GM12878 (cell line): ENCODE results near the gene IL1RAP. TPM values are rescaled to one million over a fixed set of nuclear protein-coding genes. Genes with fewer than 3 reads are reported as not detected.

Source experiments
- ATAC-seq: fragments of 200-7000 bp; cut with Tn5 transposase; 3 replicates; pipeline ENCODE4 v1.9.1; 2020; ENCODE audit warnings: mild to moderate bottlenecking, moderate library complexity
- BruUV-seq: library from RNA; stranded (reverse); fragments of 400-500 nt; replicated peaks from 2 replicates; lab custom pipeline; 2021; lab: Mats Ljungman, UMichigan
- CTCF ChIA-PET: fragments of 300-600 bp; sonication (Branson Sonifier 250); formaldehyde crosslinking; extraction: SDS; loops from one replicate; lab custom pipeline; 2021; ENCODE audit warnings: inconsistent platforms; lab: Yijun Ruan, JAX
- POLR2A ChIA-PET: fragments of 350-600 bp; formaldehyde crosslinking; extraction: SDS; loops from one replicate; lab custom pipeline; 2021; ENCODE audit warnings: inconsistent platforms; lab: Charles Lee
- RAD21 ChIA-PET: fragments of 300-600 bp; sonication (Branson Sonifier 250); formaldehyde crosslinking; loops from one replicate; lab custom pipeline; 2023; ENCODE audit warnings: antibody characterized with exemption; ENCODE audit not compliant: unreplicated experiment; lab: Charles Lee
- SMC1A ChIA-PET: fragments of 300-600 bp; sonication (Branson Sonifier 250); formaldehyde crosslinking; loops from one replicate; lab custom pipeline; 2023; ENCODE audit not compliant: unreplicated experiment, uncharacterized antibody; lab: Charles Lee
- DNase-seq: peaks from one replicate; pipeline ENCODE4 v3.0.0-alpha.2; 2011; ENCODE audit warnings: low read depth, low spot score
- FAIRE-seq: peaks from 3 replicates; lab custom pipeline; 2011; peaks lifted over from hg19 to GRCh38; lab: Jason Lieb, UNC
- H2AFZ ChIP-seq: 2 replicates; pipeline ENCODE4 v1.6.0; 2011; ENCODE audit warnings: low read depth, low read length, control low read depth; ENCODE audit not compliant: control insufficient read depth
- H3K27ac ChIP-seq: 2 replicates; pipeline ENCODE4 v1.5.1; 2011; ENCODE audit warnings: control low read depth; ENCODE audit not compliant: control insufficient read depth, insufficient read depth
- H3K27me3 ChIP-seq, 2 experiments: replicated peaks in 1 of 2; 2 replicates each; pipeline versions ENCODE4 v1.6.0 to v1.6.1; 2011; ENCODE audit warnings: low read length in 1 of 2; ENCODE audit not compliant: control insufficient read depth in 2 of 2, insufficient read depth in 2 of 2
- H3K36me3 ChIP-seq, 2 experiments: 2 replicates each; pipeline ENCODE4 v1.5.1; 2011; ENCODE audit warnings: low read length in 1 of 2; ENCODE audit not compliant: control insufficient read depth in 2 of 2, insufficient read depth in 2 of 2
- H3K4me1 ChIP-seq: 2 replicates; pipeline ENCODE4 v1.6.1; 2011; ENCODE audit warnings: mild to moderate bottlenecking, low read length, moderate library complexity, mixed read lengths; ENCODE audit not compliant: control insufficient read depth, insufficient read depth
- H3K4me2 ChIP-seq: 2 replicates; pipeline ENCODE4 v1.6.0; 2011; ENCODE audit warnings: control low read depth; ENCODE audit not compliant: control insufficient read depth, insufficient read depth
- H3K4me3 ChIP-seq: fragments of 200-600 bp; sonication (generic); 2 replicates; pipeline ENCODE4 v1.5.1; 2016
- H3K79me2 ChIP-seq: 2 replicates; pipeline ENCODE4 v1.6.0; 2011; ENCODE audit warnings: low read length; ENCODE audit not compliant: control insufficient read depth, insufficient read depth
- H3K9ac ChIP-seq: 2 replicates; pipeline ENCODE4 v1.8.0; 2011; ENCODE audit warnings: low read length, control low read depth, mixed read lengths; ENCODE audit not compliant: control insufficient read depth, insufficient read depth
- H3K9me3 ChIP-seq: replicated peaks from 3 replicates; pipeline ENCODE4 v1.5.1; 2011; ENCODE audit warnings: mild to moderate bottlenecking, low read length; ENCODE audit not compliant: control insufficient read depth, insufficient read depth
- H4K20me1 ChIP-seq: 2 replicates; pipeline ENCODE4 v1.6.0; 2011; ENCODE audit not compliant: control insufficient read depth, insufficient read depth
- ESRRA ChIP-seq: IDR thresholded peaks from 2 replicates; pipeline ENCODE4 v1.6.1; 2012; ENCODE audit warnings: mild to moderate bottlenecking, low read length, improper control_type of control experiment
- FOXM1 ChIP-seq: IDR thresholded peaks from 2 replicates; pipeline ENCODE4 v1.6.1; 2012; ENCODE audit warnings: low read depth, mild to moderate bottlenecking, inconsistent platforms, low read length, moderate library complexity
- NFYA ChIP-seq: IDR thresholded peaks from 2 replicates; pipeline ENCODE4 v1.6.1; 2011; ENCODE audit warnings: low read depth, mild to moderate bottlenecking, low read length, improper control_type of control experiment, borderline replicate concordance
- NR2F1 ChIP-seq: fragments of 450-650 bp; conservative IDR thresholded peaks from 2 replicates; pipeline ENCODE4 v1.6.1; 2017; ENCODE audit warnings: mild to moderate bottlenecking
- POLR2A ChIP-seq: IDR thresholded peaks from 2 replicates; pipeline ENCODE4 v1.6.1; 2011; ENCODE audit warnings: low read depth, mild to moderate bottlenecking, low read length
- WGBS: methylation state at CpG from one replicate; pipeline ENCODE4 v1.1.6; 2016; ENCODE audit warnings: low lambda C conversion rate; ENCODE audit not compliant: insufficient replicate concordance, insufficient coverage; ENCODE audit errors: missing lambda C conversion rate; 5-methylcytosine and 5-hydroxymethylcytosine counted together
- in situ Hi-C: fragments of 300-500 bp; cut with MboI; formaldehyde crosslinking; loops from 9 replicates; pipeline ENCODE4 v1.14.3; 2018; ENCODE audit warnings: mixed read lengths
- intact Hi-C: fragments of 100-400 bp; cut with micrococcal nuclease; formaldehyde crosslinking; loops from one replicate; pipeline ENCODE4 v1.14.2; 2022; ENCODE audit not compliant: unreplicated experiment
- polyA plus RNA-seq, 11 experiments: library from polyadenylated mRNA; depleted of rRNA in 4 of 11; unstranded in 6 of 11; stranded (reverse) in 5 of 11; fragments of >200 nt; fragmentation: Nextera tagmentation in 4 of 11; fragmentation: Illumina TruSeq in 1 of 11; extraction: Ambion mirVana in 4 of 11; extraction: Trizol in 1 of 11; gene quantifications; 1 replicate in 1 of 11; 2 replicates in 10 of 11; pipeline versions ENCODE4 v1.2.1 to v1.2.3, GENCODE V29; 2011 to 2016; ENCODE audit warnings: inconsistent platforms in 2 of 11, missing spikeins in 2 of 11, low read depth in 1 of 11
- total RNA-seq, 4 experiments: library from RNA; depleted of rRNA in 3 of 4; stranded (reverse); fragments of >200 nt in 3 of 4; fragmentation: Illumina TruSeq in 1 of 4; extraction: Trizol in 1 of 4; gene quantifications; 2 replicates each; pipeline versions ENCODE4 v1.2.1 to v1.2.3, GENCODE V29; 2013 to 2021
- TF ChIP-seq, protein P1 (sequence below): IDR thresholded peaks from 2 replicates; pipeline ENCODE4 v1.6.1; 2012; ENCODE audit warnings: low read length, inconsistent platforms
- TF ChIP-seq, protein P2 (sequence below): IDR thresholded peaks from 2 replicates; pipeline ENCODE4 v1.6.1; 2012; ENCODE audit warnings: low read depth, low read length, improper control_type of control experiment
- TF ChIP-seq, protein P3 (sequence below): fragments of 450-650 bp; IDR thresholded peaks from 2 replicates; pipeline ENCODE4 v1.6.1; 2017; ENCODE audit warnings: borderline replicate concordance
- TF ChIP-seq, protein P4 (sequence below): fragments of 450-650 bp; IDR thresholded peaks from 2 replicates; pipeline ENCODE4 v1.6.1; 2016; ENCODE audit warnings: mild to moderate bottlenecking
- TF ChIP-seq, protein P5 (sequence below): fragments of 150-350 bp; IDR thresholded peaks from 2 replicates; pipeline ENCODE4 v1.6.1; 2016; ENCODE audit warnings: low read depth, low read length

IL1RAP gene
- total and polyA plus RNA-seq, 10 of the 15 experiments (the other 5 are each of a cell fraction or from before 2014, with no cell fraction given), result 0.17 to 1.0 (median 0.44) TPM; not detected in 1

DNA sequence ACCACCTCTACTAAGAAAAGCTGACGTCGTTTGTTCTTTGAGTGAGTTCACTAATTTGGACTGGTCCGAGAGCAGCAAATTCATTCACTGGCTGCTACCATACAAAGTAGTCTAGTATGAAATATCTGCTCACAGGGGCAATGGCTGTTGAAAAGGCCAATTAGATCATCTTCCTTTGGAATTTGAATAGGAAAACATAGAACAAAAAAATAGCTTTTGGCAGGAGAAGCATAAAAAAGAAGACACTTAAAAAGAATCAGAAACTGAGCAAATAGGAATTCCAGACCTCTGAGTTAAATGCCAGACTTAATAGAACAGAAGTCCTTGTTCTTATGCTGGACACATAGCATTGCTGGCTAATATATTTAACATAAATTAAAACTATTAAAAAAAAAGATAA, 159.3 kb downstream of the IL1RAP start (continued):
- TF ChIP-seq, protein P1, sequence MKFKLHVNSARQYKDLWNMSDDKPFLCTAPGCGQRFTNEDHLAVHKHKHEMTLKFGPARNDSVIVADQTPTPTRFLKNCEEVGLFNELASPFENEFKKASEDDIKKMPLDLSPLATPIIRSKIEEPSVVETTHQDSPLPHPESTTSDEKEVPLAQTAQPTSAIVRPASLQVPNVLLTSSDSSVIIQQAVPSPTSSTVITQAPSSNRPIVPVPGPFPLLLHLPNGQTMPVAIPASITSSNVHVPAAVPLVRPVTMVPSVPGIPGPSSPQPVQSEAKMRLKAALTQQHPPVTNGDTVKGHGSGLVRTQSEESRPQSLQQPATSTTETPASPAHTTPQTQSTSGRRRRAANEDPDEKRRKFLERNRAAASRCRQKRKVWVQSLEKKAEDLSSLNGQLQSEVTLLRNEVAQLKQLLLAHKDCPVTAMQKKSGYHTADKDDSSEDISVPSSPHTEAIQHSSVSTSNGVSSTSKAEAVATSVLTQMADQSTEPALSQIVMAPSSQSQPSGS, result no peak
- TF ChIP-seq ESRRA, result no peak
- TF ChIP-seq, protein P2, sequence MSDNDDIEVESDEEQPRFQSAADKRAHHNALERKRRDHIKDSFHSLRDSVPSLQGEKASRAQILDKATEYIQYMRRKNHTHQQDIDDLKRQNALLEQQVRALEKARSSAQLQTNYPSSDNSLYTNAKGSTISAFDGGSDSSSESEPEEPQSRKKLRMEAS, result no peak
- TF ChIP-seq, protein P3, sequence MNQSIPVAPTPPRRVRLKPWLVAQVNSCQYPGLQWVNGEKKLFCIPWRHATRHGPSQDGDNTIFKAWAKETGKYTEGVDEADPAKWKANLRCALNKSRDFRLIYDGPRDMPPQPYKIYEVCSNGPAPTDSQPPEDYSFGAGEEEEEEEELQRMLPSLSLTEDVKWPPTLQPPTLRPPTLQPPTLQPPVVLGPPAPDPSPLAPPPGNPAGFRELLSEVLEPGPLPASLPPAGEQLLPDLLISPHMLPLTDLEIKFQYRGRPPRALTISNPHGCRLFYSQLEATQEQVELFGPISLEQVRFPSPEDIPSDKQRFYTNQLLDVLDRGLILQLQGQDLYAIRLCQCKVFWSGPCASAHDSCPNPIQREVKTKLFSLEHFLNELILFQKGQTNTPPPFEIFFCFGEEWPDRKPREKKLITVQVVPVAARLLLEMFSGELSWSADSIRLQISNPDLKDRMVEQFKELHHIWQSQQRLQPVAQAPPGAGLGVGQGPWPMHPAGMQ, result no peak
- TF ChIP-seq, protein P4, sequence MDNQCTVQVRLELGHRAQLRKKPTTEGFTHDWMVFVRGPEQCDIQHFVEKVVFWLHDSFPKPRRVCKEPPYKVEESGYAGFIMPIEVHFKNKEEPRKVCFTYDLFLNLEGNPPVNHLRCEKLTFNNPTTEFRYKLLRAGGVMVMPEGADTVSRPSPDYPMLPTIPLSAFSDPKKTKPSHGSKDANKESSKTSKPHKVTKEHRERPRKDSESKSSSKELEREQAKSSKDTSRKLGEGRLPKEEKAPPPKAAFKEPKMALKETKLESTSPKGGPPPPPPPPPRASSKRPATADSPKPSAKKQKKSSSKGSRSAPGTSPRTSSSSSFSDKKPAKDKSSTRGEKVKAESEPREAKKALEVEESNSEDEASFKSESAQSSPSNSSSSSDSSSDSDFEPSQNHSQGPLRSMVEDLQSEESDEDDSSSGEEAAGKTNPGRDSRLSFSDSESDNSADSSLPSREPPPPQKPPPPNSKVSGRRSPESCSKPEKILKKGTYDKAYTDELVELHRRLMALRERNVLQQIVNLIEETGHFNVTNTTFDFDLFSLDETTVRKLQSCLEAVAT, result no peak

DNA sequence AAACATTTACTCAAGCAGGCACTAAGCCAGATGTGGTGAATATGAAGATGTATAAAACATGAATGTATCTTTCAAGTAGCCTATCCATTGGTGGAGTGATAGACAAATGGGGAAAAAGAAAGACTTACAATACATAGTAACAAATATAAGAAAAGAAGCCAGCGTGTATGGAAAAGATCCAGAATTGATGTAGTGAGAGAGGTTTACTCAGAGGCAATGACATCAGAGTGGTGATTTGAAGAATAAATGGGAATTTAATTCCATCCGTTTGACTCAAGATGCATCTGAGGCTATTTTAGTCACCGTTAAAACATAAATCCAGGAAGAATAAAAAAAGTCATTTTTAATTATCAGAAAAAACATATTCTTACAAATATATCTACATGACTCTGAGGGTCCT, 162.6 kb downstream of the IL1RAP start:
- Histone ChIP-seq H2AFZ (no peak overlapping the region), H3K9me3 (no peaks in the 10 kb centered on the region; the same call in 2 of the 3 replicates), H4K20me1 (no peaks in the 10 kb centered on the region), H3K36me3 (no peaks in the 10 kb centered on the region), H3K27ac (no peak overlapping the region), H3K4me1 (no peaks in the 10 kb centered on the region), H3K9ac (no peak overlapping the region), H3K79me2 (no peaks in the 10 kb centered on the region), H3K27me3 (no peaks in the 10 kb centered on the region), H3K4me2 (no peak overlapping the region), H3K4me3 (no peak overlapping the region)
- FAIRE-seq (no peak), DNase-seq (no peak), ATAC-seq (no peak)
- in situ Hi-C loops, result no loop called here
- RAD21 ChIA-PET, result no interaction called here
- TF ChIP-seq POLR2A (no peak), FOXM1 (no peak), ESRRA (no peak), NFYA (no peak), NR2F1 (no peak)
- TF ChIP-seq, protein P5, sequence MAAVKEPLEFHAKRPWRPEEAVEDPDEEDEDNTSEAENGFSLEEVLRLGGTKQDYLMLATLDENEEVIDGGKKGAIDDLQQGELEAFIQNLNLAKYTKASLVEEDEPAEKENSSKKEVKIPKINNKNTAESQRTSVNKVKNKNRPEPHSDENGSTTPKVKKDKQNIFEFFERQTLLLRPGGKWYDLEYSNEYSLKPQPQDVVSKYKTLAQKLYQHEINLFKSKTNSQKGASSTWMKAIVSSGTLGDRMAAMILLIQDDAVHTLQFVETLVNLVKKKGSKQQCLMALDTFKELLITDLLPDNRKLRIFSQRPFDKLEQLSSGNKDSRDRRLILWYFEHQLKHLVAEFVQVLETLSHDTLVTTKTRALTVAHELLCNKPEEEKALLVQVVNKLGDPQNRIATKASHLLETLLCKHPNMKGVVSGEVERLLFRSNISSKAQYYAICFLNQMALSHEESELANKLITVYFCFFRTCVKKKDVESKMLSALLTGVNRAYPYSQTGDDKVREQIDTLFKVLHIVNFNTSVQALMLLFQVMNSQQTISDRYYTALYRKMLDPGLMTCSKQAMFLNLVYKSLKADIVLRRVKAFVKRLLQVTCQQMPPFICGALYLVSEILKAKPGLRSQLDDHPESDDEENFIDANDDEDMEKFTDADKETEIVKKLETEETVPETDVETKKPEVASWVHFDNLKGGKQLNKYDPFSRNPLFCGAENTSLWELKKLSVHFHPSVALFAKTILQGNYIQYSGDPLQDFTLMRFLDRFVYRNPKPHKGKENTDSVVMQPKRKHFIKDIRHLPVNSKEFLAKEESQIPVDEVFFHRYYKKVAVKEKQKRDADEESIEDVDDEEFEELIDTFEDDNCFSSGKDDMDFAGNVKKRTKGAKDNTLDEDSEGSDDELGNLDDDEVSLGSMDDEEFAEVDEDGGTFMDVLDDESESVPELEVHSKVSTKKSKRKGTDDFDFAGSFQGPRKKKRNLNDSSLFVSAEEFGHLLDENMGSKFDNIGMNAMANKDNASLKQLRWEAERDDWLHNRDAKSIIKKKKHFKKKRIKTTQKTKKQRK, result no peak
- POLR2A ChIA-PET, result no interaction called here
- intact Hi-C loops, result no loop called here
- BruUV-seq, result no TSS peak
- CTCF ChIA-PET, result no interaction called here
- SMC1A ChIA-PET, result no interaction called here
- 64% methylated on average over 3 of the region's 3 CpGs for WGBS
